Stimulated activated CD8-positive, alpha-beta memory T cell treated with anti-CD3 and anti-CD28 coated beads, Interleukin-4, amount 100 ng/mL, for 24 hours (primary cell): Measurements from ENCODE around the gene HES7.
"Not testable (repeated sequence)": the region's sequence is repeated elsewhere in the genome, so short reads cannot be mapped to it uniquely, and the experiment has no call there.

Experiments used
- DNase-seq: peaks from one replicate; pipeline ENCODE4 v3.0.0-alpha.2; 2020; ENCODE audit warnings: low read depth

Gene HES7

DNA sequence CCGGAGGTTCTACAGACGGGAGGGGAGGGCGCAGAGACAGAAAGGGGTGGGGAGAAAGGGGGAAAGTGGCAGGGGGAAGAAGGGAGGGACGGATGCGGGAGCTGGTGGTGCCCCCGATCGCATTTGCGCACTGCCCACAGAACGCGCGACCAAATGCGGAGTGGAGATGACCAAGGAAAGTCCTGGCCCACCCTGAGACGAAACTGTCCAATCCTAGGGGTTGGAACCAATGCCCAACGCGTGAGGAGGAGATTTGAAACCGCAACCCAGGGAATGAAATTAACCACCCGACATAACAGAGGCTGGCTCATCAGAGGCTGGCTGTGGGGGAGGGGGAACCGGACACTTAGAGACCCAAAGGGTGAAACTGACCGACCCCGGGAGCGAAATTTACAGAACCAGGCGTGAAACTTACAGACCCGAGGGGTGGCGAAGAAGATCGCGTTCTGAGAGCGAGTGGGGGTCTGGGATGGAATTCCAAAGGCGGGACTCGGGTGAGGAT is 1.4 kb downstream of the HES7 start:
- DNase-seq = no peak

DNA sequence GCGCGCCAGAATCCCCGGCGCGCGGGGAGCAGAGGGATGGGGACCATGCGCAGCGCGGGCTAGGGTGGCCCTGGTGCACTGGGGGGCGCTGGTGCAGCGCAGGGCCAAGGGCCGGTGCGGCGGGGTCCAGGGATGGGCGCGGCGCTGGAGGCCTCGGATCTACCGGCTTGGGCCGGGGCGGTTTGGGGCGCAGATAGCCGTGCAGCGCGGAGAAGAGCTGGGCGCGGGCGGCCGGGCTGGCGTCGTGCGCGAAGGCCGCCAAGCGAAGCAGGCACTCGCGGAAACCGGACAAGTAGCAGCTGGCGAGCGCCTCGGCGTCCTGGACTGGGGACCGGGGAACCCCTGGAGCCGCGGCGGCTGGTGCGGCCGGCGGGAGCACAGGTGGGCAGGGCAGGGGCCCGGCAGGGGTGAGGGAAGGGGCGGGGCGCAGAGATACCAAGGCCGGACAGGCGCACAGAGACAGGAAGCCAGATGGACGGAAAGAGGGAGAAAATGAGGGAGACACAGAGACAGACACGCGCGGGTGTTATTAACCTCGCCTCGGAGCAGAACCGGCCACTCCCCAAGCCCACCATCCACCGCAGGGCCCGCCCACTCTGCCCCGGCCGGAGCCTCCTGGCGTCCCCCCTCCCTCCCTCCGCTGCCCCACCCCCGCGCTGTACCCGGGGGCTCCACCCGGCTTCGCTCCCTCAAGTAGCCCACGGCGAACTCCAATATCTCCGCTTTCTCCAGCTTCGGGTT is 2.1 kb downstream of the HES7 start:
- no peak for DNase-seq

DNA sequence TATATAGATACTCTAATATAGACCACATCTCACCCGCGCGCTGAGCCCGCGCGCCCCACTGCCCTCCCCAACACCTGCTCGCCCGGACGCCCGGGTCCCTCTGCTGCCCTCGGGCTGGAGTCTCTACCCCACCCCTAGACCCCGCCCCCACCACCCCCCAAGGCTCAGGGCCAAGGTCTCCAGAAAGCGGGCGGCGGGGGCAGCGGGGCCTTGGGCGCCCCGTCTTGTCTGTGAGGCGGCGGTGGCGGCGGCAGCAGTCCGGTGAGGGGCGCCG is 2.6 kb downstream of the HES7 start:
- DNase-seq = no peak

DNA sequence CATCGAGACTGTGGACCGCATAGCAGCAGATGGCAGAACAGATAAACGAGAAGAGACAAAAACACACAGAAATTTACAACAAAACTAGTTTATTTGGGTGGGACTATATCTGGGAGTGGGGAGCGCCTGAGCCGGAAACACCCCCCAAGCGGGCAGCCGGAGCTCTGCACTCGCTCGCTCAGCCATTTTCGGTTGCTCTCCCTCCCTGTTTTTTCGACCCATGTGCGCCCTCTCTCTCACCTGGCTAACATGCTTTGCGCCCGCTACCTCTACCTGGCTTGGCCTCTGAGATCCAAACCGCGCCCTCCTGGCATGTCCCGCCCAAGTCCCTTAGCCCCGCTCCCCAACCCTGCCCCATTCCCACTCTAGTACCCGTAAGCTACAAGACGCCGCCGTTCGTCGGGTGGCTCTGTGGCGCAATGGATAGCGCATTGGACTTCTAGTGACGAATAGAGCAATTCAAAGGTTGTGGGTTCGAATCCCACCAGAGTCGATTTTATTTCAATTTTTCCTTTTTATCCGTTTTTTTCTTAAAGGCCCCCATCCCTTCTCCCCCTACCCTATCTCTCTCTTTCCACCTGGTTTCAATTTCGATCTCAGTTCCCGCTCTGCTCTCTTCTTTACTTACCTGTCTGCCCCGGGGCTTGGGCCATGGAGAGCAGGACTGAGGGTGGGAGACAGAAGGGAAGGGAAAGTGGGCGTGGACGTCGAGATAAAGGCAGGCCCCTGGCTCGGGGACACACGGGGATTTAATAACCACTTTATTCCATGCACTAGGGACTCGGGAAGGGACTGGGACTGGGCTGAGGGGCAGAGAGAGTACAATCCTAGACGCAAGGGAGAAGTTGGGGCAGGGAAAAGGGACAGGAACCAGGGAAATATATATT is 3.1 kb downstream of the HES7 start:
- DNase-seq = peak; percentile 69

DNA sequence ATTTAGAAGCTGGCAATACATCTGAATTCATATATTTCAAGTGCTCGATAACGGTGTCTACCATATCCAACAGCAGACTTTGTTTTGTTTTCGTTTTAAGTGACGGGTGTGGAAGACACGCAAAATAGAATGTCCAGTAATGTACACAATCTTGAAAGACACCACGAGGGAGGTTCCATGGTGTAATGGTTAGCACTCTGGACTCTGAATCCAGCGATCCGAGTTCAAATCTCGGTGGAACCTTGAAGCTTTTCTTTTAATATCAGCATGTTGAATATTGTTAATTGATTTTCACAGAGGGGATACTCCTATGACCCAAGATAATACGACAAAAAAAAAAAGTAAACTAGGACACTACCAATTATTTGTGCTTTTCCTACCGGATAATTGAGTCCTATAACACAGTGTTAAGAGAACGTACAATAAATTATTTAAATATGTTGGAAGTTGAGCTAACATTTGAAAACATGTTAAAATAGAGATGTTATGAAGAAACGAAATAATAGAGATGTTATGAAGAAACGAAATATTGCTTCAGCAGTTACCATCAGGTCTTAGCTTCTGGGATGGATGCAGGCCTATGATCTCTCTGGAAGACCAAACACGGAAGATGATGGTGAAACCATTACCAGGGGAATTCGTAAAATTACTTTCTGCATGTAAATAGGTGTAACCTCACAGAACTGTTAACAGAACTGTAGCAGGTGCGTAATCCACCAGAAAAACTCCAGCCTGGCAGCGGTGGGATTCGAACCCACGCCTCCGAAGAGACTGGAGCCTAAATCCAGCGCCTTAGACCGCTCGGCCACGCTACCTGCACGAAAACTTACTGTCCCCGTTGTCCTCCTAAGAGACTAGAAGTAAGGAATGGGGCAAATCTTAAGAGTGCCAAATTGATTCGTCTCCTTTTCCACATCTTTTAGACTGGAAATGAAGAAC is 4.1 kb downstream of the HES7 start:
- peak; percentile 79 for DNase-seq

DNA sequence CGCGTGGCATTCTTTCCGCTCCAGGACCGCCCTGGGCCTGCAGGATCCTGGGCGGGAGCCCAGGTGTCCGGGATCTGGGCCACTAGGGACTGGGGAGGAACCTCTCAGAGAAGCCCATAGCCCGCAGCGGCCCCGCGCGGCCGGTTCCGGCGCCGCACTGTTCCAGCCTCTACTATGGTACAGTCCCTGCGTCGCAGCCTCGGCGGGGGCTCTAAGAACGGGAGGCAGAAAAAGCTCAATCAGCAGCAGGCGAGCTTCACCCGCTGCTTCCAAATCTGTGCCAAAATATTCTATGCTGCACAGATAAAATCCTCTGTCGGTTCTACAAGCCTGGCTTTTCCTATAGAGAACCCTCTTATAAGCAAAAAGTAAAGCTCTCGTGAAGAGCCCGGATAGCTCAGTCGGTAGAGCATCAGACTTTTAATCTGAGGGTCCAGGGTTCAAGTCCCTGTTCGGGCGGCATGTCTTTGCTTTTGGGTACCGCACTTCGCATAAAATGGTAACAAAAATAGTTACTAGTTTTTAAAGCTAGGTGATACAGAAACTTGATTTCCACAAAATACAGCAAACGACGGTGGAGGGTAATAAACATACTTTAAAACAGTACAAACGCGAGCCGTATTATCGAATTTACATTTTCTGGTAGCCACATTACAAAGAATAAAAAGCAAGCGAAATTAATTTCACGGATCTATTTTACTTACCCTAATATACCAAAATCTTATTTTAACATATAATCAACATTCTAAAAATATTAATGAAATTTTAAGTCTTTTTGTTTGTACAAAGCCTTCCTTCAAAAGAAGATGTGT is 4.9 kb downstream of the HES7 start:
- DNase-seq = peak; percentile 79

DNA sequence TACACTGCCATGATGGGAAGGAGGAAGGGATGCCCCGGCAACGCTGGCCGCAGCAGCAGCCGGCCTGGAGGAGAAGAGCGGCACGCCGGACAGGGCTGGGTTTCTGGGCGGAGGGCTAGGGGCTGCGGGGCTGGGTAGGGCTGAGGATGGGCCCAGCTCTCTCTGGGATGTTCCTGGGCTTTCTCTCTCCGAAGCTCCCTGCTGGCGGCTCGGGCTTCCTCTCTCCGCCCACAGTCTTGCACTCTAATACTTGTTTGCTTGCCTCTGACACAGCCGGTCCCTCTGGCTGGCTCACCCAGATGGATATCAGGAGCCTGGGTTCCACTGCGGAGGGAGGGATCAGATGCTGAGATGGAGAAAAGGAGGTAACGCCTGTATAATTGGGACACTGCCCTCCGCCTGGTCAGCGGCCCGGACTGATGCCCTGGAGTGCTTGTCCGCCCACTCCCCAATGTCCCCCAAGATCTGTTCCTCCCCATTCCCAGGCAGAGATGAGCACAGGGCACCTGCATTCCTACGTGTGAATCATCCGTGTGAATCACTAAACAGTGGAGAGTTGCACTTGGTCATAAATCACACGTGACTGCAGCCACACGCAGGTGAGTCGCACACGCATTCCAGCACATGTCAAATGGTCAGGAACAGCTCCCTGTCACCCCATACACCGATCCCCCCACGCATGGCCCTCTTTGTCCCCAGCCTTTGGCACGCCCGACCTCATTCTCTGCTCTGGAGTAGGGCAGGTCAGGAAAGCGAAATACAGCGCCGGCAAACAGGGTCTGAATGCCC is 5.7 kb downstream of the HES7 start, which contains the start of gene ALOXE3:
Gene ALOXE3, minus strand, starts transcription at position 535 of the 789 bp plus-strand sequence. Its CDS starts 524 bp downstream, at position 11.
- no peak for DNase-seq

DNA sequence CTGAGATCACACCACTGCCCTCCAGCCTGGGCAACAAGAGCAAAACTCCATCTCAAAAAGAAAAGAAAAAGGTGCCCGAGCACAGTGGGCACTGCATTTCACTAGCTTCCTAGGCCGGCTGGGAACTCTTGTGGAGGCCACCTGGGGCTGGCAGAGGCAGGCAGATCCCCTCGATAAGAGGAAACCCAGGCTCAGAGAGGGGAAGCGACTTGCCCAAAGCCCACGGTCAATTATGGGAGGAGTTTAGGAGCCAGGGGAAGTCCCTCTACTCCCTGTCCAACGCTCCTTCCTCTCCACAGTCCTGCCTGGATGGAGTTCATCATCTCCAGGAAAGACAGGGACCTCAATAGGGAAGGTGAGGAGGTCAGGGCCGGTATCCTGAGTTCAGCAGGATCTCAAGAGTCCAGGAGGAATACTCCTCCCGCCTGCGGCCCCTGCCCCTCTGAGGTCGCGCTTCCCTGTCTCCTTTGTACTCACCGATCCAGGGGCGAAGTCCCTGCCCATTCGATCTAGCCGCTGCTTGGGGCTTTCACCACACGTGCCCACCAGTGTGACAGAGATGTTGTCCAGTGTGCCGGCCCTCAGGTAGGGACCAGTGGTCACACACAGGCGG is 6.4 kb downstream of the HES7 start:
- no peak for DNase-seq

DNA sequence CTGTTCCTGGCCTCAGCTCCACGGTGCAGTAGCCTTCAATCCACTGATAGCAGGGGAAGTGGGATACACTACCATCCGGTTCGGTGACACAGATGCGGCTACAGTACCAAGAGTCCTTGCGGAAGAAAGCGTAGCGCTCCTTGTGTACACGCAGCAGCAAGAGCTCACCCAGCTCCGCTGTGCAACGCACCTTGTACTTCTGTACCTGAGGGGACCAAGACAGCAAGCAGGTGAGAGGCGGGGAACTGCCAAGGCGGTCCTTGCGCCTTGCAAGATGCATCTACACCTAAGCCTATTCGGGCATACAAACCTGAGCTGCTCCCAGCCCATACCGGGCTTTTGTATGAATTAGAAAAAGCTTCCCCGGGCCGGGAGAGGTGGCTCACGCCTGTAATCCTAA is 7.1 kb downstream of the HES7 start:
- no peak for DNase-seq

DNA sequence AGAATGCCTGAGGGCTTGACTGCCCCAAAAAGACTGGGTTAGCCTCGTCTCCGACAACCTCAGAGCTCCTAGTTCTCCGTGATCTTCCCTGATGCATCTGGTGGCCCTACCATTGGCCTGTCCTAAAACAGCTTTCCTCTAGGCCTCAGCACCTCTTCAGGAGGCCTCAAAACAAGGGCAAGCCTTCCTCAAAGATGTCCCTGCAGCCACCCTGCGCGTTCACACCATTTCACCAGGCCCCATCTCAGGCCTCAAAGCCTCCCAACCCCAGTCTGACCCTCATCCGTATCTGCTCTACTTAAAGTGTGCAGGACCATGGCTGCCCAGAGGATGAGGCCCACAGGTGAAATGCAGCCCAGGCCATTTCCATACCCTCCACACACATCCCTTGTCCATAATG is 13.0 kb downstream of the HES7 start:
- DNase-seq = no peak

DNA sequence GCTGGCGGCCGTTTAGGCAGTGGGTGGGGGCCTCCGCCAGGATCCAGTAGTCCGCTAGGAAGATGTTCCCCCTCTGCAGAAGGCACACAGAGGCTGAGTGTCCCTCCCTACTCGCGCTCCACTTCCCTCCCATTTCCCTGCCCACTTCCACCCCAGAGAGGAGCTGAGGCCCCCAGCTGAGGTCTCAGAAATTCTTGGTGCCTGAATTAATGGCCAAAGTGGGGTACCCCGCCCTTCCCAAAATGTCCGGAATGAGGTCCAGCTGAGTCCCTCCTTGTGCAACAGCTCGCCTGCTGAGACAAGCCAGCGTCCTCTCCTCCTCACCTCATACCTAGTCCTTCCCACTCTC is 13.5 kb downstream of the HES7 start:
- DNase-seq = no peak

DNA sequence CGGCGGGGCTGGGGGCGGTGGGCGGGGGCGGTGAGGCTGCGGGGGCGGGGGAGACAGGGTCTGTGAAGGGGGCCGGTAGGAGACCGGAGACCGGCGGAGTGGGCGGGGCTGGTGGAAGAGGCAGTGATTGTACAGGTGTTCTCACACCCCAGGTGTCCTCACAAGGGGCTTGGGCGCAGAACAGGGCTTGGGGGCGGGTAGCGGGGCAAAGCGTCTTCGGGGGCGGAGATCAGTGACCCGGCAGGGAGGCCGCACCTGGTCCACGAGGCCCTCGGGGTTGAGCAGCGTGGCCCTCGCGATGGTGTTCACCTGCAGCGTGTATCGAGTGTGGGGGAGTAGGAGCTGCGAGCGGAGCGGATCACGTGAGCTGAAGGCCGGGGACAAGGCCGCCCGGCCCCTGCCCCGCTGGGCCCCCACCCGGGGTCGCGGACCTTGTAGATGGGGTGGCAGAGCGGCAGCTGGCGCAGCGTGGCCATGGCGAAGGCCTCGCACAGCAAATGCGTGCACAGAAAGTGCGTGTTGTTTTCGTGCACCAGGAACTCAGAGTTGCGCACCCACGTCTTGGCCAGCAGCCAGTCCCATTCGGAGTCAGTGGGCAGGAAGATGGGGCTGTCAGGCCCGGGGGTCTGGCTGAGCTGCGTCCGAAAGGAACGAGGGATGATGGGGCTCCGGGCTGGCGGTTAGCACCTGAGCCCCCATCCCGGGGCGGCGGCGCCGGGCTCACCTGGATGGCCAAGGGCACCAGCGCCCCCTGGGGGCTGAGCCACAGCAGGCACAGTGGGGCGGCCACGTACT is 14.0 kb downstream of the HES7 start:
- peak; percentile 70 for DNase-seq

DNA sequence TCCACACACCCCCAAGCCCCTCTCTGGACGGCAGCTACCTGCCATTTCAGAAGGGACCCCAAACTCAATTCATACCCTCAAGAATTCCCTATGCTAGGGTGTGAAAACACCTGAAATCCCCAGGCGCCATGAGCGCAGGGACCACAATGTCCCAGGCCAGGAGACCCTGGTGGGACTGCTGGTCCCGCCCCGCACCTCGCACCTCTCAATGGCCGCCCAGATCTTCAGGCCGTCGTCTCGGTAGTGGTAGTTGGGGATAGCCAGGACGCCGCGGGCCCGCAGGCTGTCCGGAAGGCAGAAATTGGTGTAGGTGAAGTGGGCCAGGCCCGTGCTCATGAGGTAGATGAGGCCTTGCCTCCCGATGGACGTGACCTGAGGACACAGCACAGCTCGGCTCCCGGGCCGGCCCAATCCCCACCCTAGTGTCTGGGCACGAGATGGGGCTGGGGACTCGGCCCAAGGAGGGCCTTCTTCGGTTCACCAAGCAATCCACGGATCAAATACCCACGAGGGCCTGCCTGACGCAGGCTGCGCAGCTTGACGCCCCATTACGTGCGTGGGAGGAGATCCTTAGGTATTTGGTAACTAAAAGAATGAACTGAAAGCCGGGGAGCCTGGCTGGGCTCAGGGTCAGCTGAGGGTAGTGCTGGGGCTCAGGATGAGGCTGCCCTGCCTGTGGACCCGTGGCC is 14.8 kb downstream of the HES7 start:
- DNase-seq = no peak

DNA sequence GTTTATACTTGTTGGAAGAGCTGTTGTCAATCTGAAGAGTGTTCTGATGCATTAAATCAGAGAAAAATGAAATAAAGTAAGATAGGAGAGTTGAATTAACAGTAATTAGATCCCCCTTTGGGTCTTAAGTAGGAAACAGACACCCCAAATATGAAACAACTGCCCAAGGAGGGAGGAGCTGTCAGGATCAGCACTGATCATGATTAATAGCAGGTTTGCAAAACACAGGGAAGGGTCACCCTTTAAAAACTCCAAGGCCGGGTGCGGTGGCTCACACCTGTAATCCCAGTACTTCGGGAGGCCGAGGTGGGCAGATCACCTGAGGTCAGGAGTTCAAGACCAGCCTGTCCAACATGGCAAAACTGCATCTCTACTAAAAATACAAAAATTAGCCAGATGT is 16.9 kb downstream of the HES7 start:
- DNase-seq = not testable (repeated sequence)

DNA sequence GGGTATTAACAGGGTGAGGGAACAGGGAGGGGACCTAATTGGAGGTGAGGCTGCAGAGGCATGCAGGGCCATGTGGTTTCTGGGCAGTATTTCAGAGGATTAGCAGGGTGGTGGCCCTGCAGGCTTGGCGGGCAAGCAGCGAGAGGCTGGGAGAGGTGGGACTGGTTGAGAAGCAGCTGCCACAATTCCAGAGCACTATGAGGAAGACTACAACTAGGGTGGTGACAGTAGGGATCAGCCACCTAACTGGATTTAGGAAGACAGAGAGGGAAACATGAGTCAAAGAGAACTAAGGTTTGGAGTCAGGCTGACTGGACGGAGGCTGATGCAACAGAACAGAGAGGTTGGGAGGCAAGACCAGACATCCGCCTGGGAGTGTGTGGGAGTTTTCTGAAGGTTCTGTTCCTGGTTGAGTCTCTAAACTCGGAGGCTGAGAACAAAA is 17.9 kb downstream of the HES7 start:
- DNase-seq = no peak

DNA sequence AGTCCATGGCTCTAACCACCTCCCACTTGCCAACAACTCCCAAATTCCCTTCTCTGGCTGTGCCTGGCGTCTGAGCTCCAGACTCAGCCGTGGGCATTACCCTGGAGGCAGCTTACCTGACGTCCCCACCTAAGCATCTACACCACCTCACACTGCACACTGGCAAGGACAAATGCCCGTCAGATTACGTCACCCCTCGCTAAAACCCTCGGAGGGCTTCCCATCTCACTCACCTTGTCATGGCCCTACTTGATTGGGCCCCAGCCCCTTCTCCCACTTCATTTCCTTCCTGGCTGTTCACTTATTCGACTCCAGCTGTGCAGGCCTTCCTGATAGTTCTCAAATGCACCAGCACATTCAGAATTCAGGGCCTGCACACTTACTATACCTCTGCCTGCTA is 19.0 kb downstream of the HES7 start:
- DNase-seq = no peak

DNA sequence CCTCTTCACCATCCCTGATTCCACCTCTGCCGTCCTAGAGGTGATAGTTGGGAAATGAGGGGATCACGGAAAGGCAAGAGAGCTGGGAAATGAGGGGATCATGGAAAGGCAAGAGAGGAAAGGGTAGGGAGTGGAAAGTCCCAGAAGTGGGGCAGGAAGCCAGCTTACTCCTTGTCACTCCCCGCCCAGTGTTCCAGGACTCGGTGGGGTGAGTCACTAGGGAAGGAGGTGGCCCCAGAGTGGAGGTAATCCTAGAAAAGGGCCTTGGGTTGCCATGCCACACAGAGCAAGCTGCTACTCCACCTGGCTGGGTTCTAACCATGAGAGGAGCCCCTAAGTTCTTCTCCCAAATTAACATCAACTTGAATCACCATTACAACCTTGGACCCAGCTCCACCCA is 20.4 kb downstream of the HES7 start:
- no peak for DNase-seq

DNA sequence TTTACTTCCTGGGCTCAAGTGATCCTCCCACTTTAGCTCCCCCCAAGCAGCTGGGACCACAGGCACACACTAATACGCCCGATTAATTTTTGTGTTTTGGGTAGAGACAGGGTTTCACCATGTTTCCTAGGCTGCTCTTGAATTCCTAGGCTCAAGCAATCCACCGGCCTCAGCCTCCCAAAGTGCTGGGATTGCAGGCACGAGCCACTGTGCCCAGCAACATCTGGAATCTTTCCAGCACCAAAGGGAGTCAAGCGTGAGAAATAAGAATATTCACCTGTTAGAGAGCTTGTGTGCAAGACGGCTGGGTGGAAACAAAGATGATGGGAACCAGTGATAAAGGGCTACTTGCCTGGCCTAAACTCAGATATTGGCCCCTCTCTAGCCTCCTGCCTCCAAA is 22.2 kb downstream of the HES7 start:
- no peak for DNase-seq

DNA sequence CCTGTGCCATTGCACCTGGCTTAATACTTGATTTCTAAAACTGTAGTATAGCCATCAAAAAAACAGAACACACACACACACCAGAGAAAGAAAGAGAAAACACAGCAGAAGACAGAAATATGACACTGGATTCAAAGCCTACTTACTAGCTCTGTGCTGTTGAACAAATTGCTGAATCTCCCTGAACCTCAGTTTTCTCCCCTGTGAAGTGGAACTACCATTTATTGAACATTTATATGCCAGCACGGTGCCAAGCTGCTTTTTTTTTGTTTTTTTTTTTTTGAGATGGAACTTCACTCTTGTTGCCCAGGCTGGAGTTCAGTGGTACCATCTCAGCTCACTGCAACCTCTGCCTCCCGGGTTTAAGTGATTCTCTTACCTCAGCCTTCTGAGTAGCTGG is 23.1 kb downstream of the HES7 start:
- no peak for DNase-seq
